SJCRH30 (cell line): Measurements from ENCODE around the gene TMEM232. TPM values are rescaled to one million over a fixed set of nuclear protein-coding genes. Genes with fewer than 3 reads are reported as not detected.

Source experiments
- DNase-seq, 2 experiments: peaks; one replicate each; pipeline ENCODE4 v3.0.0-alpha.2; 2015 to 2020
- H3K27ac ChIP-seq: fragments of 250-450 bp; sonication (Bioruptor Pico); 2 replicates; pipeline ENCODE4 v1.5.1; 2020; ENCODE audit warnings: mild to moderate bottlenecking, moderate library complexity
- H3K27me3 ChIP-seq: fragments of 250-450 bp; sonication (Bioruptor Pico); 2 replicates; pipeline ENCODE4 v1.5.1; 2020; ENCODE audit warnings: mild to moderate bottlenecking, moderate library complexity
- H3K36me3 ChIP-seq: fragments of 250-450 bp; sonication (Bioruptor Pico); 2 replicates; pipeline ENCODE4 v1.5.1; 2020; ENCODE audit warnings: mild to moderate bottlenecking, moderate library complexity
- H3K4me1 ChIP-seq: fragments of 250-450 bp; sonication (Bioruptor Pico); 2 replicates; pipeline ENCODE4 v1.5.1; 2020; ENCODE audit warnings: mild to moderate bottlenecking, moderate library complexity
- H3K4me3 ChIP-seq: fragments of 250-450 bp; sonication (Bioruptor Pico); 2 replicates; pipeline ENCODE4 v1.5.1; 2020; ENCODE audit warnings: mild to moderate bottlenecking, moderate library complexity
- H3K9me3 ChIP-seq: fragments of 250-450 bp; sonication (Bioruptor Pico); replicated peaks from 2 replicates; pipeline ENCODE4 v1.5.1; 2020; ENCODE audit warnings: mild to moderate bottlenecking, moderate library complexity
- total RNA-seq: library from RNA; depleted of rRNA; stranded (reverse); fragments of >200 nt; shearing (Covaris generic); gene quantifications from 2 replicates; pipeline ENCODE4 v1.2.3, GENCODE V29; 2014; rRNA removed

TMEM232 gene
- total RNA-seq, result 0.97 and 1.7 TPM in 2 replicates

GRCh38 chr5:110726249-110727024, at the start of gene TMEM232:
TSS of gene TMEM232 (minus strand) at chr5:110726671. CDS start at chr5:110667352, 59,319 bp downstream.
- Histone ChIP-seq H3K36me3 (no peaks in the 10 kb centered on the region), H3K9me3 (no peaks in the 10 kb centered on the region), H3K27ac (no peak within 1 kb of the TSS), H3K27me3 (no peaks in the 10 kb centered on the region), H3K4me3 (no peak within 1 kb of the TSS), H3K4me1 (no peaks in the 10 kb centered on the region)
- peak in 1 of 2 experiments; percentile 13 for DNase-seq

- Histone ChIP-seq H3K27ac (no peak overlapping the region), H3K4me1 (no peaks in the 10 kb centered on the region), H3K36me3 (no peaks in the 10 kb centered on the region), H3K4me3 (no peak overlapping the region), H3K27me3 (no peaks in the 10 kb centered on the region; the same call in 1 of the 2 replicates), H3K9me3 (no peaks in the 10 kb centered on the region)
- no peak for DNase-seq
Observed at GRCh38 chr5:110770286-110770685, 43.8 kb upstream of the TMEM232 start.

GRCh38 chr5:110769000-110769681, 42.7 kb upstream of the TMEM232 start:
- Histone ChIP-seq H3K4me1 (no peaks in the 10 kb centered on the region), H3K4me3 (no peak overlapping the region), H3K36me3 (no peaks in the 10 kb centered on the region), H3K27me3 (no peaks in the 10 kb centered on the region; the same call in 1 of the 2 replicates), H3K9me3 (no peaks in the 10 kb centered on the region), H3K27ac (no peak overlapping the region)
- DNase-seq, result no peak

GRCh38 chr5:110768138-110768860, 41.8 kb upstream of the TMEM232 start:
- H3K9me3 ChIP-seq, result no peaks in the 10 kb centered on the region
- no peaks in the 10 kb centered on the region for H3K36me3 ChIP-seq
- H3K4me3 ChIP-seq, result no peak overlapping the region
- H3K27me3 ChIP-seq, result no peaks in the 10 kb centered on the region; the same call in 1 of the 2 replicates
- H3K4me1 ChIP-seq, result no peaks in the 10 kb centered on the region
- H3K27ac ChIP-seq, result no peak overlapping the region
- no peak for DNase-seq

- Histone ChIP-seq H3K27ac (no peak overlapping the region), H3K4me1 (no peaks in the 10 kb centered on the region), H3K36me3 (peaks cover 37% of the 10 kb centered on the region), H3K4me3 (no peak overlapping the region), H3K27me3 (no peaks in the 10 kb centered on the region), H3K9me3 (no peaks in the 10 kb centered on the region)
- DNase-seq, result no peak
Observed at GRCh38 chr5:110760158-110760557, 33.7 kb upstream of the TMEM232 start.

- Histone ChIP-seq H3K4me1 (no peaks in the 10 kb centered on the region), H3K36me3 (peaks cover 37% of the 10 kb centered on the region), H3K27ac (no peak overlapping the region), H3K9me3 (no peaks in the 10 kb centered on the region), H3K4me3 (no peak overlapping the region), H3K27me3 (no peaks in the 10 kb centered on the region)
- peak in 1 of 2 experiments; percentile 69 for DNase-seq
Observed at GRCh38 chr5:110757118-110757729, 30.8 kb upstream of the TMEM232 start.

- Histone ChIP-seq H3K9me3 (no peaks in the 10 kb centered on the region), H3K4me3 (no peak overlapping the region), H3K27ac (no peak overlapping the region), H3K4me1 (no peaks in the 10 kb centered on the region), H3K27me3 (no peaks in the 10 kb centered on the region), H3K36me3 (peaks cover 24% of the 10 kb centered on the region)
- no peak for DNase-seq
Observed at GRCh38 chr5:110754181-110754580, 27.7 kb upstream of the TMEM232 start.

- no peaks in the 10 kb centered on the region for H3K27me3 ChIP-seq
- no peaks in the 10 kb centered on the region for H3K9me3 ChIP-seq
- H3K4me3 ChIP-seq, result no peak overlapping the region
- no peaks in the 10 kb centered on the region for H3K4me1 ChIP-seq
- DNase-seq, result no peak
- no peak overlapping the region for H3K27ac ChIP-seq
- H3K36me3 ChIP-seq, result peaks cover 22% of the 10 kb centered on the region
Observed at GRCh38 chr5:110753600-110753999, 27.1 kb upstream of the TMEM232 start.

- Histone ChIP-seq H3K27ac (no peak overlapping the region), H3K27me3 (no peaks in the 10 kb centered on the region), H3K4me3 (no peak overlapping the region), H3K36me3 (peaks cover 20% of the 10 kb centered on the region), H3K9me3 (no peaks in the 10 kb centered on the region), H3K4me1 (no peaks in the 10 kb centered on the region)
- no peak for DNase-seq
Observed at GRCh38 chr5:110752953-110753352, 26.5 kb upstream of the TMEM232 start.

- peaks cover 18% of the 10 kb centered on the region for H3K36me3 ChIP-seq
- H3K27ac ChIP-seq, result no peak overlapping the region
- H3K9me3 ChIP-seq, result no peaks in the 10 kb centered on the region
- no peak for DNase-seq
- H3K4me1 ChIP-seq, result no peaks in the 10 kb centered on the region
- no peaks in the 10 kb centered on the region for H3K27me3 ChIP-seq
- no peak overlapping the region for H3K4me3 ChIP-seq
Observed at GRCh38 chr5:110751902-110752762, 25.7 kb upstream of the TMEM232 start.

GRCh38 chr5:110738812-110739651, 12.6 kb upstream of the TMEM232 start, which contains the start of gene SLC25A46:
TSS of gene SLC25A46 (plus strand) at chr5:110739007. CDS start at chr5:110739120, 113 bp downstream.
- Histone ChIP-seq H3K36me3 (no peaks in the 10 kb centered on the region), H3K27ac (peak within 1 kb of the TSS; percentile 70), H3K27me3 (no peaks in the 10 kb centered on the region), H3K9me3 (no peaks in the 10 kb centered on the region), H3K4me1 (peaks cover 5% of the 10 kb centered on the region; the same call in 1 of the 2 replicates), H3K4me3 (peak within 1 kb of the TSS; percentile 96)
- DNase-seq, result peak; percentile 87 to 93

- peaks cover 5% of the 10 kb centered on the region; the same call in 1 of the 2 replicates for H3K4me1 ChIP-seq
- DNase-seq, result no peak
- H3K9me3 ChIP-seq, result no peaks in the 10 kb centered on the region; the same call in 1 of the 2 replicates
- no peaks in the 10 kb centered on the region for H3K36me3 ChIP-seq
- no peaks in the 10 kb centered on the region for H3K27me3 ChIP-seq
- no peak overlapping the region for H3K27ac ChIP-seq
- peak overlapping the region; percentile 96 for H3K4me3 ChIP-seq
Observed at GRCh38 chr5:110738503-110738811, 12.0 kb upstream of the TMEM232 start.

GRCh38 chr5:110736753-110737152, 10.3 kb upstream of the TMEM232 start:
- Histone ChIP-seq H3K27ac (no peak overlapping the region), H3K9me3 (no peaks in the 10 kb centered on the region; the same call in 1 of the 2 replicates)

More at GRCh38 chr5:110736753-110737152, 10.3 kb upstream of the TMEM232 start:
- Histone ChIP-seq H3K4me3 (no peak overlapping the region), H3K4me1 (peaks cover 5% of the 10 kb centered on the region; the same call in 1 of the 2 replicates), H3K36me3 (no peaks in the 10 kb centered on the region), H3K27me3 (no peaks in the 10 kb centered on the region)
- no peak for DNase-seq
